Measurements from ENCODE around the gene KCNJ14.

The KCNJ14 gene

DNA sequence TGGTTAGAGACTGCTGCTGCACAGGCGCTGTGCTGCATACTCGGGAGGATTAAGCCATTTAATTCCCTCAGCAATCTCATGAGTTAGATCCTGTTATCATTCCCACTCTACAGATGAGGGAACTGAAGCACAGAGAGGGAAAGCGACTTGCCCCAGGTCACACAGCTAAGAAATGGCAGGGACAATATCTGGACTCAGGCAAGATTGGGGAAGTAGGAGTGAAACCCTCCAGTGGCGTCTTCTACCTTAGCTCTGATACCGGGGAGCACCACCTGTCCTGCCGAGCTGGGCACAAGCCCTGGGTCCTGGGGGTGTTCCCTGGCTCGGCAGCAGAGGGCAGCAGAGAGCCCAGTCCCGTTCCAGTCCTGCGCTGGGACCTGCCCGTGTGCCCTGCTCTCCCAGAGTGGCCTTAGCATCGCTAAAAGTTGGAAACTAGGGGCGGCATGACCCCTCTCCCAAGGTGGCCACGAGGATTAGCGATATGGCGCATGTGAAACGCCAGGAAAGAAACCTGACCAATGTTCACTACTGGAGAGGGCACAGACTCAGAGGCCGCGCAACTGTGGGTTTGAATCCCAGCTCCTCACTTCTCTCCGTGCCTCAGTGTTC is 34.3 kb downstream of the KCNJ14 start:
- DNase-seq, result peak; percentile 73

DNA sequence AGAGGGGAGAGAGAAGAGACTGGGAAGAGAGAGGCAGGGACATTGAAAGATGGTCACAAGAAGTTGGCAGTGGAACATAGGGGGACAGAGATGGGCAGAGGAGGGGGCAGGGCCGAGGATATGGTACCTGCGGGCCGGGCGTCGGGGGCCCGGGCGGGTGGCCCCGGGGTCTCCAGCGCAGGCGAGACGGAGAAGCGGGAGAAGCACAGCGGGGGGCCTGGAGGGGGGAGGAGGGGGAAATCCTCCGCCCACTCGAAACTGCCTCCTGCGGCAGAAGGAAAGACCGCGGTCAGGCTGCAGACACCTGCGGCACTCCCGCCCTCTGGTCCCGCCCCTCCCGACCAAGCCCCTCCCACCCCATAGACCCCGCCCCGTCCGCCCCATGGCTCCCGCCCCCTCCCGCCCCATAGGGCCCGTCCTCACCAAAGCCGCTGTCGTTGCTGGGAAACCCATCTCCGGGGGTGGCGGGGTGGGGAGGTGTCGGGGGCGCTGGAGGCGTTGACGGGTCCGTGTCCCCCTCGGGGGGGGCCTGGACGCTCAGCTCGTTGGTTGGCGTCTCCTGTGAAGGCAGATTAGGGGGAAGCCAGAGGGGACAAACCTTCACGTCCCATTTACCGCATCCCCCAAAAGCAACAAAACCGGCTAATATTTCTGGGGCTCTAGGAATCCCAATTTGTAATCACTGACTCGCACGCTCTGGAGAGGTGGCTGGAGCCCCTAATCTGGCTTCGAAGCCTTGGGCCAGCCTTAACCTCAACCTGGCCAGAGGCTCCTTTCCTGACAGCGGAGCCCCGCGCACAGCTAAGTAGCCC is 35.8 kb downstream of the KCNJ14 start:
- DNase-seq, result peak; percentile 79

DNA sequence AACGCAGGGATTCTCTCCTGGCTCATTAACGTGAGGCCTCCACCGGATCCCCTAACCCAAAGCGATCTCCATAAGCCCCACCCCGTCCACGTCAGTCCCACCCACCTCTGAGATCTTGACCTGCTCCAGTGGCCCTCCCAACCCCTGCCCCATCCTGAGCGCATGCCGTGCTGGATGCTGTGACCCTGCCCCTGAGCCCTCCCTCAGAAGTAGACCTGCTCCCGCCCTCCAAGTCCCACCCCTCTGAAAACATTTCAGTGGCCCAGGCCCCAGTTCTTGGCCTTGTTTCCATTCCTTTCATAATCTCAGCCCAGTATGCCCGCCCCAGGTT is 36.4 kb downstream of the KCNJ14 start:
- no peak for DNase-seq

DNA sequence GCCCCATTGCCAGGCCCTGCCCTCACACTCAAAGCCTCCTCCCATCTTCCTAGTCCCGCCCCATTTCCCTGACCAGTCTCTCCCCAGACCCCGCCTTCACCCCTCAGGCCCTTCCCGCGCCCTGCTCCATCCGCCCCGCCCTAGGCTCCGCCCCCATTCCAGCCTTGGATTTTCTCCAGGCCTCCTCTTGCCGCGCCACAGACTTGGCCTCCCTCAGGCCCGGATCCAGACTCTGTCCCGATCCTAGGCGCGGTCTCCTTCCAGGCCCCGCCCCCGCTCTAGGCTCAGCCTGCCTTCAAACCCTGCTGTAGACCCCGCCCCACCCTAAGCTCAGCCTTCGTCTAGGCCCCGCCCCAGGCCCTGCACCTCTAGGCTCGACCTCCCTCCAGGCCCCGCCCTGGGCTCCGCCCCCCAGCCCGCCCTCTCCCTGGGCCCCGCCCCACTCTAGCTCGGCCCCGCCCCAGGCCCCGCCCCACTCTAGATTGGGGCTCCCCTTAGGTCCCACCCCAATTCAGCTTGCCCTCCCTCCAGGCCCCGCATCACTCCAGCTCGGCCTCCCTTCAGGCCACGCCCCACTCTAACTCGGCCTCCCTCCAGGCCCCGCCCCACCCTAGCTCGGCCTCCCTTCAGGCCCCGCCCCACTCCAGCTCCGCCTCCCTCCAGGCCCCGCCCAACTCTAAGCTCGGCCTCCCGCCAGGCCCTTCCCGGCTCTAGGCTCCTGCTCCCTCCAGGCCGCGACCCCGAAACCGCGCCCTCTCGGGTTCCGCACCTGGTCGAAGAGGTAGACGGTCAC is 37.7 kb downstream of the KCNJ14 start:
- DNase-seq, result peak; percentile 88

DNA sequence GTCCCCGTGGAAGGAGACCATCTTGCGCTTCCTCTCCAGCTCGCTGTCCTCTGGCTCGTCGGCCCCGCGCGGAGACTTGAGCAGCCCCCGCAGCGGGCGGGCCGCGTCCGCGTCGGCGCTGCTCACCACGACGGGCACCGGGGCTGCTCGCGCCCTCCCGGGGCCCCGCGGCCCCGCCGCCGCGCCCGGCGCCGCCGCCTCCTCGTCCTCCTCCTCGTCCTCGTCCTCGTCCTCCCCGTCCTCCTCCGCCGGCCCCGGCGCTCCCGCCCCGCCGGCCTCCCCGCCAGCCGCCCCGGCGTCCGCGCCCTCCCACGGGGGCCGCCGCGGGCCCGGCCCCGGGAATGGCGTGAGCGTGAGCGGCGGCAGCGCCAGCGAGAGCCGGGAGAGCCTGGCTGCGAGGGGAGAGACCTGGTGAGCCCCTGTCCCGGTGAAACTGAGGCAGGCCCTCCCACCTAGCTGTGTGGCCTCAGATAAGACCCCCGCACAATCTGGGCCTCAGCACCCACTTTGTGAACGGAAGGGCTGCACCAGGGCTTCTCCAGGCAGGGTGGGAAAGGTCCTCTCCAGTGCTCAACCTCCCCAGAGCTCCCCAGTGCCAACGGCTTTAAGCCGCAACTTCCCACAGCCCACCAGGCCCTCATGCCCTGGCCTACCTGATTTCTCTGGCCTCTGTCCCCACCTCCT is 38.5 kb downstream of the KCNJ14 start:
- DNase-seq, result no peak

DNA sequence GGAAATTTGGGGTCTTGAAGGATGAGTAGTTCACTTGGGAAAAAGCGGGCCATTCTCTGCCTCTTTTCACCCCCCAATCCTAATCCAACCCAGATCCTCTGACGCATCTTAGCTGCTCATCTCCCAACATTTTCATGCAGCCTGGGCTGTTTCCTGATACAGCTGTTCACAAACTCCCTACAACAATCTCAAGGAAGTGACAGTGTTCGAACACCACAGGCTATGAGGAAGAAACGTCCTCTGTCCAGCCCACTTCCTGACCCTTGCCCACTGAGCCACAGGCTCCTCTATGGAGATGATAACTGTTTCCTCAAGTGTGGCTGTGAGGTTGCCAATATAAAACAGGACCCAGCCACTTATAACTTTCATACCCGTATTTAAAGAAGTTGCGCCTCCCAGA is 40.0 kb downstream of the KCNJ14 start:
- DNase-seq, result no peak

DNA sequence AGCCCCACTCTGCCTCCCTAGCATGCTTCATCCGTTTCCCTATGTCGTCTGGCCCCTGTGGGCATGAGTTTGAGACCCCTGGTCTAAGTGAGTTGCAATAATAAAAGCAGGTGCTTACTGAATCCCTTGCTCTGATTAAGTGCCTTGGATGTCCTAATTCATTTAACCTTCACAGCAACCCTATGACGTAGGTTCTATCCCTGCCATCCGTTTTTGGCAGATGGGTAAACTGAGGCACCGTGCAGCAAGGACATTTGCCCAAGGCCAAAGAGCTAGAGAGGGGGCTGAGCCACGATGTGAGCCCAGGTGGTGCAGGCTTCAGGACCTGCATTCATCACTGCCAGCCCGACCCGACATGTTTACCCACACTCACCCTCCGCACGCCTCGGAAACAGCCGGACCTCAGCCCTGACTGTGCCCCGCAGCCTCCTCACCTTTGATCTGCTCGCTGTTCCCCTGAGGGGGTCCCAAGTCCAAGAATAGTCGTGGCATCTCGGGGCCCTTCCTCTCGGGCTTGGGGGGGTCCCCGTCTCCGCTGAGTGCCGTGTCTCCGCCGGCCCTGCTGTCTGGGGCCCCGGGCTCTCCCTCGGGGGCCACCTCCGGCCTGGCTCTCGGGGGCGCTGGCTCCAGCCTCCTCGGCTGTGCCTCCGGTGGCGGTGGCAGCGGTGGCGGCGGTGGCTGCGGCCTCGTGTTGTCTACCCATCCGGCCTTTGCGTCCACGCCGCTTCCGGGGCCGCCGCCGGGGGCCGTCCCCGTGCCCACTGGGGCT is 41.8 kb downstream of the KCNJ14 start:
- DNase-seq, result no peak

DNA sequence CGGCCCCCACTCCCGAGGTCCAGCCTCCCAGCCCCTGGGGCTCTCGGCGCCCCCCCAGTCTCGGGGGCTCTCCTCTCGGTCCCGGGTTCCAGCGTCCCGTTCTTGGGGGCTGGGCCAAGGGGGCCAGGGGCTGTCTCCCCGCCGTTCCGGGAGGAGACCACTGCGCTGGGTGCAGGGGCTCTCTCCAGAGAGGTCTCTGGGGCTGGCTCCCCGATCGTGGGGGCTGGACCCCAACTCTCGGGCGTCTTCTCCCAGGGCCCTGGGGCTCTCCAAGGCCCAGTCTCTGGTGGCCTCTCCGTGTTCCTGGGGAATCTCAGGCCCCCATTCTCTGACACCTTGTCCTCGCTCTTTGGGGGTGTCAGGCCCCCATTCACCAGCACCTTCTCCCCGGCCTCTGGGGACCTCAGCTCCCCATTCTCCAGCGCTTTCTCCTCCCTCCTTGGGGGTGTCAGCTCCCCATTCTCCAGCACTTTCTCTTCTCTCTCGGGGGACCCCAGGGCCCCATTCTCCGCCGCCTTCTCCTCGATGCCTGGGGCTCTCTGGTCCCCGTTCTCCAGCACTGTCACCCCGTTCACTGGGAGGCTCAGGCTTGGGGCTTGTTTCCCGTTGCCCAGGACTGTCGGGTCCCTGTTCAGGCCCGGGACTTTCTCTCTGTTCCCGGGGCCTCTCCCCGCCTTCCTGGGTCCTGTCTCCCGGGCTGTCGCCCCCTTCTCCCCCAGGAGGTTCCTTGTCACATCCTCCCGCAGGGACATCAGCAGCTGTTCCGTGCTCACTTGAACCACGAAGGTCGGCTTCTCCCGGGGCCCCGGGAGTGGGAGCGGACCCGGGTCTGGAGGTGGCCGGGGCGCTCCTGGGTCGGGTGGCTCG is 42.6 kb downstream of the KCNJ14 start:
- no peak for DNase-seq

DNA sequence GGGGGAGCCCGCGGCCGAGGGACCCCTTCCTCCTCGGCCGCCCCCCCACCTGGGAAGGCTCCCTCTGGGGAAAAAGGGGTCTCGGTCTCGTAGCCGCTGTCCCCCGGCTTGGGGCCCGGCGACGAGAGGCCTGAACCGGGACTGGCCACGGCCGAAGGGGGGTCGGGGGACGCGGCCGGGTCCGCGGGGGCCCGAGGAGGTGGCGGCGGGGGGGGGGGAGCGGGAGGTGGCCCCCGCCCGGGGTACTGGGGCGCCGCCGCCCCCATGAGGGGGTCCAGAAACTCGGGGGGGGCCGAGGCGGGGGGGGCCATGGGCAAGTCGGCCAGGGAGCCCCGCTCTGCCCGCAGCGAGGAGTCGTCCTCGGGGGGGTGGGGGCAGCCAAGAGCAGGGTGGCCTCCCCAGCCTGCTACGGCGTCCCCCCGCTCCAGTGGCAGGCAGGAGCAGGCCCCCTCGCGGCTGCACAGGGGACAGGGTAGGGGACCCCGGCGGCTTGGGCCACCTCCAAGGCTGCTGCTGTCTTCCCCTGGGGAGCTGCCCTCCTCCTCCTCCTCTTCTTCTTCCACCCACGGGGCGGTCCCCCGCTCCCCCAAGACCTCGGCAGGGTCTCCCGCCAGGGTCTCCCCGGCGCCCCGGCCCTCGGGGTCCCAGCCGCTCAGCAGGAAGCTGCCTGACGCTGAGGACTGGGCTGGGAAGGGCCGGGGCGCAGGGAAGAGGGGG is 43.4 kb downstream of the KCNJ14 start:
- no peak for DNase-seq

DNA sequence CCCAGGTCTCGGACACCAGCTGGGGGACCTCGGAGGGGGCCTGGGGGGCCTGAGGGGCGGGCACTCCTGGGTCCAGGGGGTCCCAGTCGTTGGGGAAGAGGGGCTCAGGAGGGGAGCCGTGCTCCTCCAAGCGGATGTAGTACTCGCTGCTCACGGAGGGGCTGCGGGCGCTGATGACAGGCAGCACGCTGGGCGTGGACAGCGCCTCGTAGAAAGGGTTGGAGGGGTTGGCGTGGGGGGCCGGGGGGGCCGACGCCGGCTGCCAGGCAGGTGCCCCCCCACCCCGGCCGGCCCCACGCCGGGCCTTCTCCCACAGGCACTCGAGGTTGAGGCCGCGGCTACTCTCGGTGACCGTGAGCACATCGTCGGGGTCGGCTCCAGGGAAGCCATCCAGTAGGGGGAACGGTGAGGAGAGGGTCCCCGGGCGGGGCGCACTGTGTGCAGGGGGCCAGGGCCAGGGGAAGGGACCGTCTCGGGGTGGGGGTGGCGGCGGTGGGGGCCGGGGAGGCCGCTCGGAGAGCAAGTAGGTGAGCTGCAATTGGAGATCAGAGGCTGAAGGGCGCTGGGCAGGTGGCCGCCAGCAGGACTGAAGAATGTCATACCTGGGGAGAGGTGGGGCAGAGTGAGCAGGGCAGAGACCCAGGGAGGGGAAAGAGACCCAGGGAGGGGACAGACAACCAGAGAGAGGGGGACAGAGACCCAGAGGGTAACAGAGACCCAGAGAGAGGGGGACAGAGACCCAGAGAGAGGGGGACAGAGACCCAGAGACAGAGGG is 44.1 kb downstream of the KCNJ14 start:
- no peak for DNase-seq

DNA sequence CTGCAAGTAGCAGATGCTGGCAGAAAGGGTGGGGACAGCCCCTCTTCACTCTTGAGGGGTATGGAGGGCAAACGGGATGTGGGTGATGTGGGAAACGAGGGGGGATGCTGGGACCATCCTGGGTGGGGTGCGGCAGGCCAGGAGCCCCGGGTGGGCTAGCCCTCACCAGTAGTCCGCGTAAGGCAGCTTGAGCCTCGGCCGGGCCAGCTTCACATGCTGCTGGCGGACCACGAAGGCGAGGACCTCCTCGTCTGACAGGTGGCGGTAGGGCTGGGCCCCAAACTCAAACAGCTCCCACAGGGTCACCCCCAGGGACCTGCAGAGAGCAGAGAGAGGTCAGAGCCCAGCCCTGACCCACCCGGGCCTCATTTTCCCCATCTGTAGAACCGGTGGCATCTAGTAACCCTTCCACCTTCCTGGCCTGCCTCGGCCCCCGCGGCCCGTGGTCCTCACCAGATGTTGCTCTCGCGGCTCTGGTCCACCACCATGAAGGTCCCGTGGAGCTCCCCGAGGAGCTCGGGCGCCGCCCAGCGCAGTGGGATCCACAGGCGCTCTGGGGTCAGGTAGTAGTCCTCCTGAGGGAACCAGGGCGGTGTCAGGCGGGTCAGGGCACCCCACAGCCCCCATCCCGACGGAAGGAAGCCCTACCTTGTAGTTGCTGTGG is 45.6 kb downstream of the KCNJ14 start:
- DNase-seq, result no peak

DNA sequence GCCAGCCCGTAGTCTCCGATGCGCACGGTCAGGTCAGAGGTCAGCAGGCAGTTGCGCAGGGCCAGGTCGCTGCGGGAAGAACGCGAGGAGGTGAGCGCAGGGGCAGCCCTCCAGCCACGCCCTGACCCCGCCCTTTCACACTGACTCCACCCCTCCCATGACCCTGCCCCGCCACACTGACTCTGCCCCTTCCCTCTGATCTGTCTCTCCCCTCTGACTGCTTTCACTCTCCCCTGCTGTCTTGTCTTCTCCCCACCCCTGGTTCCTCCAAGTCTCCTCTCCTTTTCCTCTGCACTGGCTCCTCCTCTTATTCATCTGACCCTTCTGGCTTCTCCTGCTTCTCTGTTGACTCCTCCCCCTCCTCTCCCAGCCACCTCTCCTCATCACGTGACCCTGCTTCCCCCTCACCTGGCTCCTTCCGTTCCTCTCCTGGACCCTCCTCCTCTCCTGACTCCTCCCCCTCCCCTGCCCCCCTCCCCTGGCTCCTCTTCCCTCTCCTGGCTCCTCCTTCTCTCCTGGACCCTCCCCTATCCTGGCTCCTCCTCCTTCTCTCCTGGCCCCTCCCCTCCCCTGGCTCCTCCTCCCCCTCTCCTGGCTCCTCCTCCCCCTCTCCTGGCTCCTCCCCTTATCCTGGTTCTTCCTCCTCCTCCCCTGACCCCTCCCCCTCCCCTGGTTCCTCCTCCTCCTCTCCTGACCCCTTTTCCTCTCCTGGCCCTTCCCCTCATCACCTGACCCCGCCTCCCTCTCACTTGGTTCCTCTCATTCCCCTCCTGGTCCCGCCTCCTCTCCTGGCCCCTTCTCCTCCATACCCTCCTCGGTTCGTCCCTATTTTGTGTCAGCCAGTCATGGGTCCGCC is 46.3 kb downstream of the KCNJ14 start:
- DNase-seq, result peak; percentile 84

DNA sequence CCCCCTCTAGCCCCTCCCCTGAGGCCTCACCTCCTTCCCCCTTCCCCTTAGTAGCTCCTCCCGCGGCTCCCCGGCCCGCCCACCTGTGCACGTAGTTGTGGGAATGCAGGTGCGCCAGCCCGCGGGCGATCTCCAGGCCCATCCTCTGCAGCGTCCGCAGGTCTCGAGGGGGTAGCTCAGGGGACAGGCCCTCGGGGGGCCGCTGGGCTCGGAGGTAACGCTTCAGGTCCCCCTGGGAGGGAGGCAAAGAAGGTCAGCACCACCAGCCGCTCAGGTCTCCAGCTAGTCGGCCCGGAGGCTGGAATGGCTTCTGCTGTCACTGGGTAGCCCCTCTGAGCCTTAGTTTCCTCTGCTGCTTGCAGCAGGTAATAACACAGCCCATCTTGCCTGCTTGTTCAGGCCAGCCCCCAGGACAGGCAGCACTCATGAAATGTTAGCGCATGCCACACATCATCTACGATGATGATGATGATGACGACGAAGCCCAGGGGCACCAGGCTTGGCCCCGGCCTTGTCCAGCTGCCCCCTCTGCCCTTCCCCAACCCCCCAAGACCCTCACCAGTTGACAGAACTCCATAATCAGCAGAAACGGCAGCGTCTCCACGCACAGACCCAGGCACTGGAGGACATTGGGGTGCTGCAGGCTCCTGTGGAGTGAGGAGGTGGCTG is 47.1 kb downstream of the KCNJ14 start:
- DNase-seq, result no peak

DNA sequence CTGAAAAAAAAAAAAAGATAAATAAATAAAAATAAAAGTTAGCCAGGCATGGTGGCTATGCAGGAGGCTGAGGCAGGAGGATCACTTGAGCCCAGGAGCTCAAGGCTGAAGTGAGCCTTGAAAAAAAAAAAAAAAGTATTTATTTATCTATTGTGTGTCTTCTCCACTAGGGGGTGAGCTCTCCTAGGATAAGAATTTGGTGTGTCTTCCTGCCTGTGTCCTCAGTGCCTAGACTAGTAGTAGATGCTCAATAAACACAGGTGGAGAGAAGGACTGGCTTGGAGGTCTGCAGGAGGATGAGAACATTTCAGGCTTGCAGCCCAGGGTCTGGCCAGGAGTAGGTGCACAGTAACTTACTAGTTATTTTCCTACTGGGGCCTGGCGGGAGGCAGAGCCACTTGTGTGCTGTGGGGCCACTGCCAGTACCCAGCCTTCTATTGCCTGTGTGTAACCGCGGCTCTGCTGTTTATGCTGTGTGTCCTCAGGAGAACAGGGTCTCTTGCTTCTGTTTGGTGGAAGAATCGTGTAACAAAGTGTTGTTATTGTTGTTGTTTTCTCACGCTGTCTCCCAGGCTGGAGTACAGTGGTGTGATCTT is 50.9 kb downstream of the KCNJ14 start:
- no peak for DNase-seq

DNA sequence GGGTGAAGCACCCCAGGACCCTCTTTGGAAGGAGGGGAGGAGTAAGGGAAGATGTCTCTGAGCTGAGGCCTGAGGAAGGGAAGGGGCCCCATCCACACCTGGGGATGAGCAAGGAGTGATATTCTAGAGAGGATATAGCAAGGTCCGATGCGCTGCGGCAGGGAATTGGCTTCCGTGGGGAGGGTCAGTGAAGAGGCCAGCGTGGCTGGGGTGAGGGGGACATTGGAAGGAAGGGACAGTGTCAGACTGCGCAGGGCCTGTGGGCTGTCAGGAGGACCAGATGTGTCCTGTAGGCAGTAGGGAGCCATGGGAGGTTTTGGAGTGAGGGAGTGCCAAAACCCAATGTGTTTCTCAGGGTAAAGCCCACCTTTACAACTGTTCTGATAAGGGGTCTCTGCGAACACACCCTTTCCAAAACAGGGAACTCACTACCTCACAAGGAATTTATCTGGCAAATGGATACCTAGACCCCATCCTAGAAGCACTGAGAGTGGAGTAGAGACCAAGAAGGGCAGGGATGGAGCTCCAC is 52.6 kb downstream of the KCNJ14 start:
- no peak for DNase-seq

DNA sequence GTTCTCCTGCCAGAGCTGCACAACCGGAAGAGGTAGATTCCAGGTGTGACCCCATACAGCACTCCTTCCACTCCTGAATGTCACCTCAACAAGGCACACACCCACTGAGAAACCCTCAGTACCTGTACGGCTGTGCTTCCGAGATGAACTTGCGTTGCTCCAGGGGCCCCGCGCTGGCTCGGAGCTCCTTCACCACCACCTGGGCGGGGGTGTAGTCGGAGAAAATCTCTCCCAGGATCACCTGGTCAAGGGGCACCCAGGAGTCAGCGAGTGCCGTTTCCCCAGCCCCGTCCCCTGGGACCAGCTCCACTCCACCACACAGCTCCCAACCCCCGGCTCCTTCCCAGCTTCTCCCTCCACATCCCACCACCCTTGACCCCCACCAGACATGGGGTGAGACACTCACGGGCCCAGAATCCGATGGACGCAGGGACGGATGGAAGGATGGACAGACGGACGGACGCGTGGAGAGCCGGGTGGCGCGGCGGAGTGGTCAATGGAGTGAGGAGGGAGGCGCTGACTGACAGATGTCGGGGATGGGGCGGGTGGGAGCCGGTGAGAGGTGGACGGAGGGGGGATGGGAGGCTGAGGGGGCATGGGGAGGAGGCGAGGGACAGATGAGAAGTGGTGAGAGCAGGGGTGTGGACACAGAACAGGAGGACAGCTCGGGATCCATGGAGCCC is 53.5 kb downstream of the KCNJ14 start:
- DNase-seq, result no peak

All from CD4-positive, alpha-beta T cell treated with Interferon gamma for 1 hour (primary cell).